Transverse colon (tissue), 4 donors: ENCODE results near the gene CUL1. TPM values are rescaled to one million over a fixed set of nuclear protein-coding genes. Genes with fewer than 3 reads are reported as not detected.

ENCODE experiments used
- DNase-seq: peaks from one replicate; pipeline ENCODE4 v3.0.0-alpha.2; 2019
- H3K27ac ChIP-seq, 4 donors: fragments of 200-600 bp; sonication (generic); 2 replicates each; pipeline ENCODE4 v1.5.1; 2016 to 2018; ENCODE audit warnings: inconsistent platforms in 4 of 4
- H3K27me3 ChIP-seq: fragments of 200-600 bp; sonication (generic); 2 replicates; pipeline ENCODE4 v1.5.1; 2017; ENCODE audit warnings: inconsistent platforms
- H3K36me3 ChIP-seq, 4 donors: fragments of 200-600 bp; sonication (generic); 2 replicates each; pipeline ENCODE4 v1.5.1; 2017 to 2019; ENCODE audit warnings: inconsistent platforms in 4 of 4
- H3K4me1 ChIP-seq, 4 donors: fragments of 200-600 bp; sonication (generic); 2 replicates each; pipeline ENCODE4 v1.5.1; 2017 to 2020; ENCODE audit warnings: inconsistent platforms in 4 of 4
- H3K4me3 ChIP-seq, 4 donors: fragments of 200-600 bp; sonication (generic); 1 replicate in 1 of 4; 2 replicates in 3 of 4; pipeline versions ENCODE4 v1.5.1 to v1.6.1; 2017 to 2019; ENCODE audit warnings: inconsistent platforms in 4 of 4
- H3K9me3 ChIP-seq, 2 donors: fragments of 200-600 bp; sonication (generic); 2 replicates each; pipeline ENCODE4 v1.5.1; 2017 to 2019; ENCODE audit warnings: inconsistent platforms in 2 of 2
- CTCF ChIP-seq, 5 experiments: fragments of 200-600 bp in 3 of 5; fragments of 450-650 bp in 2 of 5; sonication (generic) in 3 of 5; IDR thresholded peaks; 1 replicate in 2 of 5; 2 replicates in 3 of 5; pipeline ENCODE4 v1.5.1; 2016 to 2017; ENCODE audit warnings: antibody characterized with exemption in 5 of 5, inconsistent platforms in 3 of 5, mild to moderate bottlenecking in 2 of 5, moderate library complexity in 1 of 5
- EP300 ChIP-seq: sonication (generic); formaldehyde crosslinking; IDR thresholded peaks from one replicate; pipeline ENCODE4 v1.6.1; 2017; ENCODE audit warnings: antibody characterized with exemption, low read depth
- POLR2A ChIP-seq: fragments of 450-650 bp; IDR thresholded peaks from one replicate; pipeline ENCODE4 v1.6.1; 2016; ENCODE audit warnings: antibody characterized with exemption, mild to moderate bottlenecking, moderate library complexity
- POLR2AphosphoS5 ChIP-seq, 3 donors: sonication (generic); formaldehyde crosslinking; IDR thresholded peaks; one replicate each; pipeline ENCODE4 v1.6.1; 2016; ENCODE audit warnings: antibody characterized with exemption in 3 of 3
- WGBS, 2 donors: methylation state at CpG; one replicate each; pipeline ENCODE4 v1.1.5; 2018; ENCODE audit warnings: low coverage in 1 of 2; 5-methylcytosine and 5-hydroxymethylcytosine counted together
- in situ Hi-C, 4 donors: fragments of 200-750 bp; cut with MboI; loops; one replicate each; pipeline versions ENCODE4 v1.15.0 to v1.15.1; 2017; ENCODE audit warnings: low sequenced_read_pairs in 3 of 4, low pct_ligation_motif_present in 1 of 4, low pct_unique_long_range_greater_than_20kb in 1 of 4
- intact Hi-C: fragments of 100-400 bp; cut with DNase I; formaldehyde crosslinking; loops from one replicate; pipeline ENCODE4 v1.15.1; 2023; ENCODE audit warnings: low total_unique reads
- total RNA-seq, 4 donors: library from RNA; depleted of rRNA; stranded (reverse); fragments of >200 nt; gene quantifications; one replicate each; pipeline ENCODE4 v1.1.0, GENCODE V29; 2016

CUL1 gene
- total RNA-seq, 4 donors from 2014 or later, result 17.6 to 44.6 (median 28.8) TPM

- in situ Hi-C loops, result no loop called here
- Histone ChIP-seq H3K4me1 (no peaks in the 10 kb centered on the region), H3K27me3 (no peaks in the 10 kb centered on the region), H3K4me3 (no peak overlapping the region), H3K27ac (no peak overlapping the region), H3K9me3 (no peaks in the 10 kb centered on the region), H3K36me3 (no peaks in the 10 kb centered on the region)
- TF ChIP-seq POLR2AphosphoS5 (IDR thresholded peaks at IDR 0.05) (no peak), EP300 (no peak), CTCF (IDR thresholded peaks at IDR 0.05) (no peak), POLR2A (no peak)
- DNase-seq, result no peak
- 93% methylated on average over 3 of the region's 3 CpGs for WGBS, 2 donors
- intact Hi-C loops, result no loop called here
Observed at GRCh38 chr7:148669927-148670326, 28.8 kb upstream of the CUL1 start.

- intact Hi-C loops, result no loop called here
- TF ChIP-seq EP300 (no peak), POLR2AphosphoS5 (IDR thresholded peaks at IDR 0.05) (no peak), CTCF (IDR thresholded peaks at IDR 0.05) (no peak), POLR2A (no peak)
- in situ Hi-C loops, result no loop called here
- H3K9me3 ChIP-seq, result no peaks in the 10 kb centered on the region
- H3K36me3 ChIP-seq, result no peaks in the 10 kb centered on the region
- H3K27ac ChIP-seq, result no peak overlapping the region
- 80 to 81% methylated on average over 4 of the region's 4 CpGs for WGBS, 2 donors
- no peak for DNase-seq
- H3K4me1 ChIP-seq, result no peaks in the 10 kb centered on the region
- H3K4me3 ChIP-seq, result no peak overlapping the region
- no peaks in the 10 kb centered on the region for H3K27me3 ChIP-seq
Observed at GRCh38 chr7:148670374-148670773, 28.3 kb upstream of the CUL1 start.

- H3K27ac ChIP-seq, result no peak overlapping the region
- no peaks in the 10 kb centered on the region for H3K27me3 ChIP-seq
- H3K4me3 ChIP-seq, result no peak overlapping the region
- TF ChIP-seq POLR2AphosphoS5 (IDR thresholded peaks at IDR 0.05), result no peak
- no peak for TF ChIP-seq EP300
- no peak for TF ChIP-seq POLR2A
- TF ChIP-seq CTCF (IDR thresholded peaks at IDR 0.05), result no peak
- WGBS, 2 donors, result 58 to 69% methylated on average over 4 of the region's 4 CpGs
- no peak for DNase-seq
- no peaks in the 10 kb centered on the region for H3K36me3 ChIP-seq
- H3K9me3 ChIP-seq, result no peaks in the 10 kb centered on the region
- intact Hi-C loops (no loop called here), in situ Hi-C loops (no loop called here)
- H3K4me1 ChIP-seq, result no peaks in the 10 kb centered on the region
Observed at GRCh38 chr7:148670807-148671206, 27.9 kb upstream of the CUL1 start.

- DNase-seq, result no peak
- Histone ChIP-seq H3K4me3 (no peak overlapping the region), H3K27me3 (no peaks in the 10 kb centered on the region), H3K36me3 (no peaks in the 10 kb centered on the region), H3K4me1 (no peaks in the 10 kb centered on the region), H3K27ac (no peak overlapping the region), H3K9me3 (no peaks in the 10 kb centered on the region)
- TF ChIP-seq POLR2AphosphoS5 (IDR thresholded peaks at IDR 0.05) (no peak), POLR2A (no peak), EP300 (no peak), CTCF (IDR thresholded peaks at IDR 0.05) (no peak)
- 71 to 80% methylated on average over 2 of the region's 2 CpGs for WGBS, 2 donors
- in situ Hi-C loops, result no loop called here
- intact Hi-C loops, result no loop called here
Observed at GRCh38 chr7:148672041-148672440, 26.7 kb upstream of the CUL1 start.
